HCT116 (cell line): Measurements from ENCODE around the gene ATAD5. TPM values are rescaled to one million over a fixed set of nuclear protein-coding genes. Genes with fewer than 3 reads are reported as not detected.

Experiments used
- ATAC-seq: fragments of 200-7000 bp; cut with Tn5 transposase; 2 replicates; pipeline ENCODE4 v1.9.1; 2020; ENCODE audit warnings: mild to moderate bottlenecking, moderate library complexity
- BruUV-seq: library from RNA; stranded (reverse); fragments of 400-500 nt; replicated peaks from 2 replicates; lab custom pipeline; 2021; lab: Mats Ljungman, UMichigan
- CTCF ChIA-PET: fragments of 300-600 bp; sonication (Branson Sonifier 250); formaldehyde crosslinking; loops from one replicate; lab custom pipeline; 2021; ENCODE audit warnings: antibody characterized with exemption; lab: Charles Lee
- POLR2A ChIA-PET: fragments of 300-600, 350-600 bp; sonication (Branson Sonifier 250); formaldehyde crosslinking; loops from one replicate; lab custom pipeline; 2021; ENCODE audit warnings: antibody characterized with exemption; lab: Charles Lee
- RAD21 ChIA-PET, 2 experiments: fragments of 300-600 bp; sonication (Branson Sonifier 250); formaldehyde crosslinking; loops; one replicate each; lab custom pipeline; 2023; ENCODE audit warnings: low total read pairs in 2 of 2; ENCODE audit not compliant: uncharacterized antibody in 2 of 2, unreplicated experiment in 2 of 2, low non-redundant PET in 1 of 2; lab: Charles Lee
- DNase-seq: peaks from one replicate; pipeline ENCODE4 v3.0.0-alpha.2; 2010; ENCODE audit warnings: low read depth, low spot score
- H2AFZ ChIP-seq: fragments of 200-600 bp; shearing (Covaris generic), sonication (generic); 2 replicates; pipeline ENCODE4 v1.6.1; 2017; ENCODE audit warnings: low read depth, mixed run types, mixed read lengths, antibody characterized with exemption, low read length; ENCODE audit not compliant: poor library complexity, severe bottlenecking
- H3K27ac ChIP-seq: 2 replicates; pipeline ENCODE4 v1.5.1; 2012; ENCODE audit warnings: low read depth, low read length
- H3K27me3 ChIP-seq: fragments of 200-600 bp; sonication (generic); 2 replicates; pipeline ENCODE4 v1.6.1; 2016; ENCODE audit warnings: mixed run types, low read length, mixed read lengths; ENCODE audit not compliant: insufficient read depth
- H3K36me3 ChIP-seq, 2 experiments: fragments of 200-500 bp in 1 of 2; fragments of 200-600 bp in 1 of 2; sonication (Bioruptor generic) in 1 of 2; sonication (generic) in 1 of 2; 2 replicates each; pipeline versions ENCODE4 v1.5.1 to v1.6.1; 2014 to 2016; ENCODE audit warnings: low read length in 2 of 2, inconsistent platforms in 1 of 2, mixed read lengths in 1 of 2, mixed run types in 1 of 2; ENCODE audit not compliant: insufficient read depth in 2 of 2, control insufficient read depth in 1 of 2
- H3K4me1 ChIP-seq, 2 experiments: fragments of 200-600 bp in 1 of 2; sonication (generic) in 1 of 2; 2 replicates each; pipeline versions ENCODE4 v1.5.1 to v1.6.1; 2012 to 2017; ENCODE audit warnings: low read length in 2 of 2, inconsistent platforms in 1 of 2, mild to moderate bottlenecking in 1 of 2, mixed read lengths in 1 of 2, mixed run types in 1 of 2, moderate library complexity in 1 of 2; ENCODE audit not compliant: insufficient read depth in 2 of 2, control insufficient read depth in 1 of 2
- H3K4me2 ChIP-seq: fragments of 200-600 bp; sonication (generic); 2 replicates; pipeline ENCODE4 v1.6.1; 2017; ENCODE audit warnings: mixed run types, low read length, mixed read lengths
- H3K4me3 ChIP-seq, 2 experiments: fragments of 200-600 bp in 1 of 2; sonication (generic) in 1 of 2; replicated peaks in 1 of 2; 2 replicates each; pipeline ENCODE4 v1.5.1; 2011 to 2016; ENCODE audit warnings: low read length in 2 of 2, control low read depth in 1 of 2, low read depth in 1 of 2, mild to moderate bottlenecking in 1 of 2, mixed read lengths in 1 of 2, mixed run types in 1 of 2
- H3K79me2 ChIP-seq: fragments of 200-600 bp; sonication (generic); 2 replicates; pipeline ENCODE4 v1.6.1; 2017; ENCODE audit warnings: mild to moderate bottlenecking, mixed run types, low read length, moderate library complexity, mixed read lengths; ENCODE audit not compliant: insufficient read depth
- H3K9ac ChIP-seq: fragments of 200-600 bp; sonication (generic); 2 replicates; pipeline ENCODE4 v1.6.1; 2016; ENCODE audit warnings: low read length, mixed read lengths
- H3K9me2 ChIP-seq: fragments of 200-600 bp; sonication (generic), shearing (Covaris generic); 2 replicates; pipeline ENCODE4 v1.6.1; 2017; ENCODE audit warnings: mixed run types, mild to moderate bottlenecking, moderate library complexity; ENCODE audit not compliant: insufficient read depth
- H3K9me3 ChIP-seq, 2 experiments: fragments of 200-500 bp in 1 of 2; fragments of 200-600 bp in 1 of 2; sonication (Bioruptor generic) in 1 of 2; sonication (generic) in 1 of 2; 2 replicates each; pipeline ENCODE4 v1.6.1; 2014 to 2017; ENCODE audit warnings: low read length in 2 of 2, mixed read lengths in 2 of 2, inconsistent platforms in 1 of 2, low read depth in 1 of 2, mild to moderate bottlenecking in 1 of 2, mixed run types in 1 of 2, moderate library complexity in 1 of 2; ENCODE audit not compliant: control insufficient read depth in 1 of 2, insufficient read depth in 1 of 2
- H4K20me1 ChIP-seq: fragments of 200-600 bp; sonication (generic), shearing (Covaris generic); 2 replicates; pipeline ENCODE4 v1.6.1; 2017; ENCODE audit warnings: mixed run types, mild to moderate bottlenecking, moderate library complexity; ENCODE audit not compliant: insufficient read depth
- ATF3 ChIP-seq: IDR thresholded peaks from 2 replicates; pipeline ENCODE4 v1.6.1; 2012
- CBX3 ChIP-seq: IDR thresholded peaks from 2 replicates; pipeline ENCODE4 v1.6.1; 2012; ENCODE audit warnings: low read depth
- CEBPB ChIP-seq: IDR thresholded peaks from 2 replicates; pipeline ENCODE4 v1.6.1; 2012; ENCODE audit warnings: low read depth
- CTCF ChIP-seq, 3 experiments: fragments of 200-600 bp in 1 of 3; sonication (generic) in 1 of 3; IDR thresholded peaks in 2 of 3; conservative IDR thresholded peaks in 1 of 3; 2 replicates each; pipeline ENCODE4 v1.5.1; 2012 to 2017; ENCODE audit warnings: low read depth in 2 of 3, low read length in 2 of 3, antibody characterized with exemption in 1 of 3, borderline replicate concordance in 1 of 3, control low read depth in 1 of 3, mild to moderate bottlenecking in 1 of 3, mixed read lengths in 1 of 3, mixed run types in 1 of 3, moderate library complexity in 1 of 3; ENCODE audit not compliant: insufficient read depth in 1 of 3
- EGR1 ChIP-seq: IDR thresholded peaks from 2 replicates; pipeline ENCODE4 v1.6.1; 2012; ENCODE audit warnings: low read depth
- ELF1 ChIP-seq: IDR thresholded peaks from 2 replicates; pipeline ENCODE4 v1.6.1; 2012; ENCODE audit warnings: low read depth, borderline replicate concordance
- JUND ChIP-seq: IDR thresholded peaks from 2 replicates; pipeline ENCODE4 v1.6.1; 2012
- POLR2A ChIP-seq: IDR thresholded peaks from 2 replicates; pipeline ENCODE4 v1.7.0; 2011; ENCODE audit warnings: borderline replicate concordance; ENCODE audit not compliant: insufficient read depth, insufficient read length; ENCODE audit errors: extremely low read depth
- SIN3A ChIP-seq: IDR thresholded peaks from 2 replicates; pipeline ENCODE4 v1.6.1; 2012; ENCODE audit warnings: low read depth
- TCF7L2 ChIP-seq: IDR thresholded peaks from 2 replicates; pipeline ENCODE4 v1.7.0; 2011; ENCODE audit warnings: borderline replicate concordance, inconsistent platforms; ENCODE audit not compliant: insufficient read depth, insufficient read length; ENCODE audit errors: extremely low read depth
- YY1 ChIP-seq: IDR thresholded peaks from 2 replicates; pipeline ENCODE4 v1.6.1; 2011; ENCODE audit warnings: low read length, low read depth, moderate library complexity, mild to moderate bottlenecking; ENCODE audit not compliant: insufficient replicate concordance; ENCODE audit errors: extremely low read depth
- ZBTB33 ChIP-seq: IDR thresholded peaks from 2 replicates; pipeline ENCODE4 v1.6.1; 2011; ENCODE audit warnings: mild to moderate bottlenecking, low read length, moderate library complexity; ENCODE audit not compliant: insufficient replicate concordance; ENCODE audit errors: extremely low read depth
- ZNF274 ChIP-seq: fragments of 200-500 bp; sonication (Bioruptor generic); IDR thresholded peaks from 2 replicates; pipeline ENCODE4 v1.6.1; 2014; ENCODE audit warnings: mild to moderate bottlenecking, low read depth, low read length, inconsistent platforms
- intact Hi-C: fragments of 100-400 bp; cut with micrococcal nuclease; formaldehyde crosslinking; loops from 2 replicates; pipeline ENCODE4 v1.10.0; 2022
- total RNA-seq: library from RNA; stranded (reverse); gene quantifications from one replicate; pipeline ENCODE4 v1.2.1, GENCODE V29; 2021; ENCODE audit not compliant: unreplicated experiment

ATAD5 gene
- total RNA-seq, 1 experiment from 2014 or later, result 9.5 TPM

- TF ChIP-seq YY1, result no peak
- no peak for TF ChIP-seq ELF1
Observed at GRCh38 chr17:30788918-30789317, 42.8 kb upstream of the ATAD5 start (continued).

GRCh38 chr17:30790279-30790678 is 41.5 kb upstream of the ATAD5 start:
- H3K27ac ChIP-seq, result peak overlapping the region; percentile 22; the same call in 1 of the 2 replicates
- ATAC-seq (no peak), DNase-seq (no peak)
- no peaks in the 10 kb centered on the region for H3K9me3 ChIP-seq
- H3K79me2 ChIP-seq, result no peaks in the 10 kb centered on the region; the same call in 1 of the 2 replicates
- H3K4me2 ChIP-seq, result no peak overlapping the region
- intact Hi-C loops, result no loop called here
- RAD21 ChIA-PET, result interaction anchor here in 1 of 2 experiments (0.7 kb wide), 1 partner anchor 127 kb away, joined by 3 read pairs; no protein-coding TSS in a partner anchor
- H4K20me1 ChIP-seq, result 0 out of 2 replicates have a peak, but pooled peaks cover 6% of the 10 kb centered on the region
- TF ChIP-seq TCF7L2, result no peak
- TF ChIP-seq YY1, result no peak
- no peak for TF ChIP-seq JUND
- no peak for TF ChIP-seq CBX3
- TF ChIP-seq CEBPB, result no peak
- no peak for TF ChIP-seq ZNF274
- no peak for TF ChIP-seq CTCF (IDR thresholded peaks at IDR 0.05 in 2 of 3, conservative IDR thresholded peaks at IDR 0.05 in 1 of 3; ENCODE audit: borderline replicate concordance in 1 of 3, insufficient read depth in 1 of 3, low read depth in 2 of 3, low read length in 2 of 3)
- TF ChIP-seq ZBTB33, result no peak
- no peak for TF ChIP-seq SIN3A
- no peak for TF ChIP-seq ATF3
- TF ChIP-seq POLR2A, result no peak
- TF ChIP-seq EGR1, result no peak
- TF ChIP-seq, all 23 proteins: peak for 0
- CTCF ChIA-PET, result no interaction called here
- H3K9me2 ChIP-seq, result no peaks in the 10 kb centered on the region
- BruUV-seq, result no TSS peak
- H3K36me3 ChIP-seq, result peaks cover 16 to 38% of the 10 kb centered on the region in 2 experiments; a peak in 3 of 4 replicates
- no peak overlapping the region for H3K4me3 ChIP-seq
- H3K4me1 ChIP-seq, result no peaks in the 10 kb centered on the region
- H3K9ac ChIP-seq, result no peak overlapping the region
- no peaks in the 10 kb centered on the region for H3K27me3 ChIP-seq
- H2AFZ ChIP-seq, result no peak overlapping the region
- POLR2A ChIA-PET, result no interaction called here
